Measurements from ENCODE around the gene VCY1B.
"Not testable (repeated sequence)": the region's sequence is repeated elsewhere in the genome, so short reads cannot be mapped to it uniquely, and the experiment has no call there.

The VCY1B gene

DNA sequence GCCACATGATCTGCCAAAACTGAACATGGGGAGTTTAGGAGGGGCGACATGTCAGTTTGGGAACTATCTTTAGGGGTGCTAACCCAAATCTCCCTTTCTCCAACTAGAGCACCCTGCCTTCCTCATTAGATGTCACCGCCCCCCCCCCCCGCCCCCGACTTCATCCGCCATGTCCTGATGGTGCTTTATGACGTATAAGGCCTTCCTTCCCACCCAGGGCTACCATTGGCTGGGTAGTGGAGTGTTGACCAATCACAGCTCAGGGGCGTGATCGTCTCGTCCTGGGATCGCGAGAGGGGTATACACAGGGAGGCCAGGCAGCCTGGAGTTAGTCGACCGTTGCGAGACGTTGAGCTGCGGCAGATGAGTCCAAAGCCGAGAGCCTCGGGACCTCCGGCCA is at the start of gene VCY1B:
TSS of gene VCY1B (plus strand) at position 301 of the 400 bp plus-strand sequence. CDS start at position 364, 63 bp downstream.
- not testable (repeated sequence) for H3K9me3 Mint-ChIP-seq; H3K27me3 Mint-ChIP-seq; H3K27ac Mint-ChIP-seq (ENCODE audit: low read depth); H3K4me3 Mint-ChIP-seq; ATAC-seq (replicated peaks; ENCODE audit: extremely low read depth, poor library complexity, severe bottlenecking); DNase-seq (ENCODE audit: low spot score in 2 of 2); H3K36me3 Mint-ChIP-seq (ENCODE audit: insufficient read depth); H3K4me1 Mint-ChIP-seq

DNA sequence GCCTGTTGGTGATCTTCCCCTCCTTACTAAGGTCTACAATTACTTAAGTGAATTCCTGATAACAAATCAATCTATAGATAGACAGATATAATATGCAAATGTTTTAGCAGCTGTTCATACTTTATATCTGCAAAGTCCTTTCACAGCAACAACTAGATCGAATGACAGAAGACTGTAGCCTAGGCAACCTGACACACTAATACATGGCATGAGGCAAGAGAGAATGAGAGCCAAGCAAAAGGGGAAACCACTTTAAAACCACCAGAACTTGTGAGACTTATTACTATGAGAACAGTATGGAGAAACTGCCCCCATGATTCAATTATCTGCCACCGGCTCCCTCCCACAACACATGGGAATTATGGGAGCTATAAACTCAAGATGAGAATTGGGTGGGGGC is 44.1 kb upstream of the VCY1B start:
- H3K36me3 Mint-ChIP-seq (ENCODE audit: insufficient read depth); H3K9me3 Mint-ChIP-seq; H3K27me3 Mint-ChIP-seq; H3K4me1 Mint-ChIP-seq; DNase-seq (ENCODE audit: low spot score in 2 of 2); ATAC-seq (replicated peaks; ENCODE audit: extremely low read depth, poor library complexity, severe bottlenecking); H3K27ac Mint-ChIP-seq (ENCODE audit: low read depth); H3K4me3 Mint-ChIP-seq: not testable (repeated sequence)

DNA sequence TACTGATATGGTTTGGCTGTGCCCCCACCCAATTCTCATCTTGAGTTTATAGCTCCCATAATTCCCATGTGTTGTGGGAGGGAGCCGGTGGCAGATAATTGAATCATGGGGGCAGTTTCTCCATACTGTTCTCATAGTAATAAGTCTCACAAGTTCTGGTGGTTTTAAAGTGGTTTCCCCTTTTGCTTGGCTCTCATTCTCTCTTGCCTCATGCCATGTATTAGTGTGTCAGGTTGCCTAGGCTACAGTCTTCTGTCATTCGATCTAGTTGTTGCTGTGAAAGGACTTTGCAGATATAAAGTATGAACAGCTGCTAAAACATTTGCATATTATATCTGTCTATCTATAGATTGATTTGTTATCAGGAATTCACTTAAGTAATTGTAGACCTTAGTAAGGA is 25.6 kb upstream of the VCY1B start:
- H3K27me3 Mint-ChIP-seq; H3K4me1 Mint-ChIP-seq; H3K4me3 Mint-ChIP-seq; H3K27ac Mint-ChIP-seq (ENCODE audit: low read depth); H3K9me3 Mint-ChIP-seq; ATAC-seq (replicated peaks; ENCODE audit: extremely low read depth, poor library complexity, severe bottlenecking); H3K36me3 Mint-ChIP-seq (ENCODE audit: insufficient read depth); DNase-seq (ENCODE audit: low spot score in 2 of 2): not testable (repeated sequence)

DNA sequence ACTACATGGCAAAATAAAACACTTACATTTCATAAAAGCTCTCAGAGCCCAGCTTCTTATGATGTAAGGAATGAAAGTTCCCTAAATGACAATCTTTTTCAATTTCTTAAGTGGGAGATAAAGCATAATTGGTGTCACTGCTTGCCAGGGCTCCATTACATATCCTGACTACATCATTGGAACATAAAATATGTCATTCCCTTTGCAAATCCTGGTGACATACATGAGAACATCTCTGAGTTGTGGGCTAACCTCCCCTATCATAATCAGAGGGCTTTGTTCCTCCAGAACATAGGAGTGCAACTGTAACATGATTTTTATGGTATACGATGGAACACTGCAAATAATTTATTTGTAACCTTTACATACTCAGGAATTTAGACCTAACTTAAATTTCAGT is 29.9 kb downstream of the VCY1B start:
- Mint-ChIP-seq H3K27ac (ENCODE audit: low read depth) (no peak overlapping the region), H3K36me3 (ENCODE audit: insufficient read depth) (no peaks in the 10 kb centered on the region), H3K4me3 (no peak overlapping the region), H3K27me3 (peaks cover 13% of the 10 kb centered on the region), H3K9me3 (no peaks in the 10 kb centered on the region), H3K4me1 (no peaks in the 10 kb centered on the region)
- ATAC-seq (replicated peaks; ENCODE audit: extremely low read depth, poor library complexity, severe bottlenecking) (no peak), DNase-seq (ENCODE audit: low spot score in 2 of 2) (no peak)

Data from central memory CD8-positive, alpha-beta T cell (primary cell).